NT2/D1 (cell line): ENCODE results near the gene PRKN.

Experiments used
- SUZ12 ChIP-seq: IDR thresholded peaks from 2 replicates; pipeline ENCODE4 v1.6.1; 2011; ENCODE audit not compliant: insufficient read length, insufficient read depth; ENCODE audit errors: extremely low read depth
- YY1 ChIP-seq: IDR thresholded peaks from 2 replicates; pipeline ENCODE4 v1.6.1; 2011; ENCODE audit not compliant: insufficient read length, insufficient read depth

- TF ChIP-seq YY1 (no peak), SUZ12 (no peak)
These were observed 47.9 kb downstream of the PRKN start for GRCh38 chr6:162679681-162680080.
